Panc1 (cell line): Measurements from ENCODE around the gene SLC6A6. TPM values are rescaled to one million over a fixed set of nuclear protein-coding genes. Genes with fewer than 3 reads are reported as not detected.

Source experiments
- ATAC-seq: fragments of 200-7000 bp; cut with Tn5 transposase; 2 replicates; pipeline ENCODE4 v1.9.1; 2020; ENCODE audit warnings: mild to moderate bottlenecking, moderate library complexity
- BruUV-seq: library from RNA; stranded (reverse); fragments of 400-500 nt; replicated peaks from 2 replicates; lab custom pipeline; 2021; lab: Mats Ljungman, UMichigan
- CTCF ChIA-PET: fragments of 300-600 bp; sonication (Branson Sonifier 250); formaldehyde crosslinking; loops from one replicate; lab custom pipeline; 2022; ENCODE audit warnings: antibody characterized with exemption; lab: Charles Lee
- POLR2A ChIA-PET: fragments of 300-600 bp; sonication (Branson Sonifier 250); formaldehyde crosslinking; loops from one replicate; lab custom pipeline; 2022; ENCODE audit warnings: antibody characterized with exemption; lab: Charles Lee
- DNase-seq: peaks from one replicate; pipeline ENCODE4 v3.0.0-alpha.2; 2010; ENCODE audit warnings: low read depth, low spot score
- H3K27ac ChIP-seq: 2 replicates; pipeline ENCODE4 v1.5.1; 2011; ENCODE audit warnings: mild to moderate bottlenecking, low read length, inconsistent platforms
- H3K27me3 ChIP-seq: fragments of 200-500 bp; sonication (Bioruptor generic); 2 replicates; pipeline ENCODE4 v1.6.0; 2014; ENCODE audit warnings: low read length, inconsistent platforms; ENCODE audit not compliant: control insufficient read depth, insufficient read depth
- H3K36me3 ChIP-seq: fragments of 200-500 bp; sonication (Bioruptor generic); 2 replicates; pipeline ENCODE4 v1.5.1; 2014; ENCODE audit warnings: inconsistent platforms, mild to moderate bottlenecking, low read length, moderate library complexity; ENCODE audit not compliant: control insufficient read depth, insufficient read depth
- H3K4me1 ChIP-seq: 2 replicates; pipeline ENCODE4 v1.5.1; 2011; ENCODE audit warnings: inconsistent platforms, mild to moderate bottlenecking, low read length, moderate library complexity; ENCODE audit not compliant: control insufficient read depth, insufficient read depth
- H3K4me3 ChIP-seq, 2 experiments: 2 replicates each; pipeline ENCODE4 v1.5.1; 2011 to 2012; ENCODE audit warnings: low read depth in 2 of 2, low read length in 2 of 2, mild to moderate bottlenecking in 2 of 2, inconsistent platforms in 1 of 2, moderate library complexity in 1 of 2
- H3K9me3 ChIP-seq: fragments of 200-500 bp; sonication (Bioruptor generic); 2 replicates; pipeline ENCODE4 v1.5.1; 2014; ENCODE audit warnings: low read depth, mild to moderate bottlenecking, inconsistent platforms, low read length, moderate library complexity; ENCODE audit not compliant: control insufficient read depth, insufficient read depth
- CTCF ChIP-seq: fragments of 450-650 bp; IDR thresholded peaks from 2 replicates; pipeline ENCODE4 v1.5.1; 2017; ENCODE audit warnings: mild to moderate bottlenecking
- POLR2AphosphoS5 ChIP-seq: IDR thresholded peaks from 2 replicates; pipeline ENCODE4 v1.6.1; 2012; ENCODE audit warnings: mild to moderate bottlenecking, low read depth, low read length, moderate library complexity
- REST ChIP-seq, 2 experiments: IDR thresholded peaks; 2 replicates each; pipeline ENCODE4 v1.6.1; 2011 to 2012; ENCODE audit warnings: low read depth in 2 of 2, control low read depth in 1 of 2, low read length in 1 of 2, mild to moderate bottlenecking in 1 of 2, moderate library complexity in 1 of 2; ENCODE audit not compliant: insufficient read depth in 1 of 2
- SIN3A ChIP-seq: IDR thresholded peaks from 2 replicates; pipeline ENCODE4 v1.6.1; 2012; ENCODE audit warnings: low read depth, mild to moderate bottlenecking, low read length, moderate library complexity, borderline replicate concordance; ENCODE audit not compliant: insufficient read depth
- TCF7L2 ChIP-seq: IDR thresholded peaks from 2 replicates; pipeline ENCODE4 v1.6.1; 2011; ENCODE audit warnings: mild to moderate bottlenecking, low read depth, low read length, inconsistent platforms
- in situ Hi-C: cut with HindIII; loops from 2 replicates; pipeline ENCODE4 v1.10.0; 2016; ENCODE audit warnings: low sequenced_read_pairs, low pct_unique_long_range_greater_than_20kb
- intact Hi-C: fragments of 100-400 bp; cut with micrococcal nuclease; formaldehyde crosslinking; loops from one replicate; pipeline ENCODE4 v1.10.0; 2022; ENCODE audit not compliant: unreplicated experiment
- total RNA-seq: library from RNA; stranded (reverse); gene quantifications from one replicate; pipeline ENCODE4 v1.2.1, GENCODE V29; 2021; ENCODE audit not compliant: unreplicated experiment

The SLC6A6 gene
- total RNA-seq, 1 experiment from 2014 or later, result 61.0 TPM

GRCh38 chr3:14411166-14411526 lies 8.7 kb downstream of the SLC6A6 start:
- Histone ChIP-seq H3K9me3 (no peaks in the 10 kb centered on the region), H3K4me3 (no peak overlapping the region), H3K27me3 (no peaks in the 10 kb centered on the region), H3K4me1 (peaks cover 61% of the 10 kb centered on the region), H3K27ac (peak overlapping the region; percentile 13), H3K36me3 (no peaks in the 10 kb centered on the region)
- CTCF ChIA-PET, result no interaction called here
- ATAC-seq, result no peak
- intact Hi-C loops (loop anchor here (5.0 kb wide), 1 partner anchor 149 kb away; no protein-coding TSS in a partner anchor), in situ Hi-C loops (no loop called here)
- TF ChIP-seq TCF7L2 (no peak), CTCF (no peak)
- no TSS peak for BruUV-seq
- POLR2A ChIA-PET, result no interaction called here
- DNase-seq, result no peak

- POLR2A ChIA-PET, result no interaction called here
- no peak for ATAC-seq
- in situ Hi-C loops, result no loop called here
These were observed 9.6 kb downstream of the SLC6A6 start for GRCh38 chr3:14411988-14412387.

GRCh38 chr3:14412831-14413380 lies 10.5 kb downstream of the SLC6A6 start:
- Histone ChIP-seq H3K36me3 (no peaks in the 10 kb centered on the region), H3K27ac (peak overlapping the region; percentile 57), H3K4me3 (no peak overlapping the region), H3K9me3 (no peaks in the 10 kb centered on the region), H3K27me3 (no peaks in the 10 kb centered on the region), H3K4me1 (peaks cover 56% of the 10 kb centered on the region)
- CTCF ChIA-PET, result no interaction called here
- BruUV-seq, result no TSS peak
- in situ Hi-C loops, result no loop called here
- ATAC-seq, result 0 out of 2 replicates have a peak, but pooled peaks have one; percentile 5
- POLR2A ChIA-PET, result no interaction called here
- intact Hi-C loops, result loop anchor here (5.0 kb wide), 1 partner anchor 151 kb away; no protein-coding TSS in a partner anchor
- DNase-seq, result no peak
- TF ChIP-seq TCF7L2 (no peak), REST (IDR thresholded peaks at IDR 0.05; ENCODE audit: insufficient read depth in 1 of 2, low read depth in 2 of 2, low read length in 1 of 2) (no peak), SIN3A (no peak), POLR2AphosphoS5 (no peak), CTCF (no peak)

More at GRCh38 chr3:14411988-14412387, 9.6 kb downstream of the SLC6A6 start:
- H3K4me1 ChIP-seq, result peaks cover 60% of the 10 kb centered on the region
- CTCF ChIA-PET, result no interaction called here
- H3K27ac ChIP-seq, result no peak overlapping the region
- intact Hi-C loops, result loop anchor here (5.0 kb wide), 1 partner anchor 150 kb away; no protein-coding TSS in a partner anchor
- H3K4me3 ChIP-seq, result no peak overlapping the region
- DNase-seq, result no peak
- H3K36me3 ChIP-seq, result no peaks in the 10 kb centered on the region
- no TSS peak for BruUV-seq
- H3K27me3 ChIP-seq, result no peaks in the 10 kb centered on the region
- TF ChIP-seq SIN3A (no peak), TCF7L2 (no peak)
- H3K9me3 ChIP-seq, result no peaks in the 10 kb centered on the region
